ENCODE measurements around the gene PORCN. TPM values are rescaled to one million over a fixed set of nuclear protein-coding genes. Genes with fewer than 3 reads are reported as not detected.
"Not testable (repeated sequence)": the region's sequence is repeated elsewhere in the genome, so short reads cannot be mapped to it uniquely, and the experiment has no call there.

Gene PORCN
- total RNA-seq, 1 donor, result 13.6 TPM

- Histone ChIP-seq H3K9me3 (ENCODE audit: low read depth, low read length) (no peaks in the 10 kb centered on the region), H3K27me3 (ENCODE audit: insufficient read depth, low read length) (no peaks in the 10 kb centered on the region), H3K4me3 (ENCODE audit: low read length) (no peak overlapping the region), H3K4me1 (ENCODE audit: insufficient read depth, low read length) (peaks cover 9% of the 10 kb centered on the region)
Observed at GRCh38 chrX:48514126-48514806, 5.5 kb downstream of the PORCN start.

GRCh38 chrX:48514868-48515460 lies 6.2 kb downstream of the PORCN start:
- Histone ChIP-seq H3K27me3 (ENCODE audit: insufficient read depth, low read length) (no peaks in the 10 kb centered on the region), H3K9me3 (ENCODE audit: low read depth, low read length) (no peaks in the 10 kb centered on the region), H3K4me3 (ENCODE audit: low read length) (no peak overlapping the region), H3K4me1 (ENCODE audit: insufficient read depth, low read length) (peaks cover 2% of the 10 kb centered on the region)

- no peaks in the 10 kb centered on the region for H3K27me3 ChIP-seq (ENCODE audit: insufficient read depth, low read length)
Observed at GRCh38 chrX:48515842-48516241, 7.0 kb downstream of the PORCN start.

DNA sequence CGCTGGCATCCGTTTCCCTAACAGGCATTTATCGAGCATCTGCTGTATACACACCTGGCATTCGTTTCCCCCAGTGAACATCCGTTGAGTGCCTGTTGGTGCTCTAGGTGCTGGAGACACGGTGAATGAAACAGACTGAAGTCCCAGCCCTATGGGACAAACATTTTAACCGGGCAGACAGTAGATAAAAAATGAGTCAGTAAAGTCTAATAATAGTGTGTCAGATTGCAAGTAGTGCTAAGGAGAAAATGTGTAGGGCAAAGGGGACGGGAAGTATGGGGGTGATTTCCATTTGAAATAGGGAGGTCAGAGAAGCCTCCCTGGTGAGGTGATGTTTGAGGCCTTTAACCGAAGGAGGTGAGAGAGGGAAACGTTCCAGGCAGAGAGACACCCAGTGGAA lies 7.5 kb downstream of the PORCN start:
- no peaks in the 10 kb centered on the region for H3K9me3 ChIP-seq (ENCODE audit: low read depth, low read length)
- H3K4me3 ChIP-seq (ENCODE audit: low read length), result no peak overlapping the region
- H3K4me1 ChIP-seq (ENCODE audit: insufficient read depth, low read length), result peaks cover 12% of the 10 kb centered on the region
- H3K27me3 ChIP-seq (ENCODE audit: insufficient read depth, low read length), result no peaks in the 10 kb centered on the region

More at GRCh38 chrX:48515842-48516241, 7.0 kb downstream of the PORCN start:
- no peaks in the 10 kb centered on the region for H3K9me3 ChIP-seq (ENCODE audit: low read depth, low read length)
- H3K4me3 ChIP-seq (ENCODE audit: low read length), result no peak overlapping the region
- peaks cover 7% of the 10 kb centered on the region for H3K4me1 ChIP-seq (ENCODE audit: insufficient read depth, low read length)

- Histone ChIP-seq H3K4me1 (ENCODE audit: insufficient read depth, low read length) (peaks cover 13% of the 10 kb centered on the region), H3K9me3 (ENCODE audit: low read depth, low read length) (no peaks in the 10 kb centered on the region), H3K27me3 (ENCODE audit: insufficient read depth, low read length) (no peaks in the 10 kb centered on the region), H3K4me3 (ENCODE audit: low read length) (no peak overlapping the region)
Observed at GRCh38 chrX:48516987-48517386, 8.2 kb downstream of the PORCN start.

DNA sequence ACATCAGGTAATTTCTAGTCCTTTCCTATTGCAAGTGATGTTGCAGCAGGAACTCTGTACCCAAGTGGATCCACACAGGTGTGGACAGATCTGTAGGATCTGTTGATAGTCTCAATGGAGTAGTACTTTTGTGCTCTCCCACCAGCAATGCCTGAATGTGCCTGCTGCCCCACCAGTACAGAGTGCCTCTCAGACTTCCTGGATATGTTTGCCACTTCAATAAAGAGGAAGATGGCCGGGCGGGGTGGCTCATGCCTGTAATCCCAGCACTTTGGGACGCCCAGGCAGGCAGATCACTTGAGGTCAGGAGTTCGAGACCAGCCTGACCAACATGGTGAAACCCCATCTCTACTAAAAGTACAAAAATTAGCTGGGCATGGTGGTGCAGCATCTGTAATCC lies 10.7 kb downstream of the PORCN start:
- not testable (repeated sequence) for H3K9me3 ChIP-seq (ENCODE audit: low read depth, low read length); H3K27me3 ChIP-seq (ENCODE audit: insufficient read depth, low read length); H3K4me3 ChIP-seq (ENCODE audit: low read length)
- peaks cover 30% of the 10 kb centered on the region for H3K4me1 ChIP-seq (ENCODE audit: insufficient read depth, low read length)

GRCh38 chrX:48520455-48520854 lies 11.7 kb downstream of the PORCN start:
- Histone ChIP-seq H3K27me3 (ENCODE audit: insufficient read depth, low read length) (no peaks in the 10 kb centered on the region), H3K4me3 (ENCODE audit: low read length) (no peak overlapping the region), H3K4me1 (ENCODE audit: insufficient read depth, low read length) (peaks cover 30% of the 10 kb centered on the region), H3K9me3 (ENCODE audit: low read depth, low read length) (no peaks in the 10 kb centered on the region)

DNA sequence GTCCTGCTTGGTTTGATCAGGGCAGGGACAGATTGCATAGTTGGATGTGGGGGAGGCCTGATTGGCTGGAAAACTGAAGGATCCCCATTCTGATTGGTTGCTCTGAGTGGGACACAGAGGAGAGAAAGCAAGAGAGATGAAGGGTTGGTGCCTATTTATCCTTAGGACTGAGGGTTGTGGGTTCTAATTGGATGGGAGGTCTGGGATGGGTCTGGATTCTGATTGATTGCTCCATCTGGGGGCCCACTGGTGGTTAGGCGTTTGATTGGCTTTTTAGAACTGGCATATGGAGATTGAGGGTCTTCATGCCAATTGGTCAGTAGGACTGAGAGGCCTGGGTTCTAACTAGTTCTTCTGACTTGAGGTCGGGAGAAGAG lies 12.2 kb downstream of the PORCN start:
- Histone ChIP-seq H3K4me3 (ENCODE audit: low read length) (peak overlapping the region; percentile 49), H3K4me1 (ENCODE audit: insufficient read depth, low read length) (peaks cover 30% of the 10 kb centered on the region), H3K27me3 (ENCODE audit: insufficient read depth, low read length) (no peaks in the 10 kb centered on the region), H3K9me3 (ENCODE audit: low read depth, low read length) (no peaks in the 10 kb centered on the region)

DNA sequence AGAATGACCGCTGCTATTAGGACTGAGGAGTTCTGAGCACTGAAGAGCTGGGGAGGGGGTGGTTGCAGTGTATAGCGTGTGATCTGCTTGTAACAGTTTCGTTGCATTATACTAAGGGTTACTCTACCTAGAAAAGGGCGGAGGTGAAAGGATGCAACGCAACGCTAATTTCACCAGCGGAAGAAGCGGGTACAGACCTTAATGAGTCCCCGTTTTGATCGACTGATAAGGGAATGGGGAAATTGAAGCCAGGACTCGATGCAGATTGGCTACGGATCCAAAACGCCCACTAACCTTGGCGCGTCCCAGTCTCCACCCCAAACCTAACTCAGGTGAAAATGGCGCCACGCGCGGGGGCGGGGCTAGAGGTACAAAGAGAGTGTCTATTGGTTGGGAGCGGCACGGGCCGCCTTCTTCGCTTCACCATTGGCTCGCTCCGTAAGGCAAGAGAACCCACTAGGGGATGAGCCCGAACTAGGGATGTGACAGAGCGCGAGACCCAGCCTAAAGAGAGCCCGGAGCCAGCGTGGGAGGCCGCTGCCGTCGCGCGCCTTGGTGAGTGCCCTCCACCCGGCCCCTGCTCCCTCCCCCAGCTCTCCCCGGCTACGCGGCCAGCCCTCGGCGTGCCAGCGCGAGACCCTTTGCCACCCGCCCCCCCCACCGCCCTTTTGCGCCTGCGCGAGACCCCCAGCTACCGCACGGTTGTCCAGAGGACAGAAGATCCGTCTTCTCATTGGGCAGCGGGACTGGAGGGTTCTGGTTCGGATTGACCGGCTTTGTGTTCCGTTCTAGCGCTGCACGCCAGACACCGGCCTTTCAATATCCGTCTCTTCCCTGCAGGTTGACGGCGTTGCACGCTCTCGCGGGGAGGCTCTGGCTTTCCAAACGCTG lies 12.8 kb downstream of the PORCN start, which contains the start of gene EBP:
TSS of gene EBP (plus strand) at position 456 of the 891 bp plus-strand sequence. CDS start 1,964 bp downstream, outside the sequence.
- H3K27me3 ChIP-seq (ENCODE audit: insufficient read depth, low read length), result no peaks in the 10 kb centered on the region
- H3K9me3 ChIP-seq (ENCODE audit: low read depth, low read length), result no peaks in the 10 kb centered on the region
- H3K4me3 ChIP-seq (ENCODE audit: low read length), result peak within 1 kb of the TSS; percentile 49
- peaks cover 30% of the 10 kb centered on the region for H3K4me1 ChIP-seq (ENCODE audit: insufficient read depth, low read length)

- H3K27me3 ChIP-seq (ENCODE audit: insufficient read depth, low read length), result no peaks in the 10 kb centered on the region
- peak overlapping the region; percentile 49 for H3K4me3 ChIP-seq (ENCODE audit: low read length)
- H3K9me3 ChIP-seq (ENCODE audit: low read depth, low read length), result no peaks in the 10 kb centered on the region
- peaks cover 30% of the 10 kb centered on the region for H3K4me1 ChIP-seq (ENCODE audit: insufficient read depth, low read length)
Observed at GRCh38 chrX:48522291-48522690, 13.5 kb downstream of the PORCN start.

GRCh38 chrX:48523682-48524081 lies 14.9 kb downstream of the PORCN start:
- H3K4me3 ChIP-seq (ENCODE audit: low read length), result no peak overlapping the region
- no peaks in the 10 kb centered on the region for H3K27me3 ChIP-seq (ENCODE audit: insufficient read depth, low read length)
- no peaks in the 10 kb centered on the region for H3K9me3 ChIP-seq (ENCODE audit: low read depth, low read length)
- peaks cover 30% of the 10 kb centered on the region for H3K4me1 ChIP-seq (ENCODE audit: insufficient read depth, low read length)

GRCh38 chrX:48525853-48526252 lies 17.1 kb downstream of the PORCN start:
- not testable (repeated sequence) for H3K9me3 ChIP-seq (ENCODE audit: low read depth, low read length); H3K27me3 ChIP-seq (ENCODE audit: insufficient read depth, low read length); H3K4me3 ChIP-seq (ENCODE audit: low read length)
- peaks cover 23% of the 10 kb centered on the region for H3K4me1 ChIP-seq (ENCODE audit: insufficient read depth, low read length)

GRCh38 chrX:48530736-48531135 lies 21.9 kb downstream of the PORCN start:
- H3K4me1 ChIP-seq (ENCODE audit: insufficient read depth, low read length), result no peaks in the 10 kb centered on the region
- no peak overlapping the region for H3K4me3 ChIP-seq (ENCODE audit: low read length)
- no peaks in the 10 kb centered on the region for H3K27me3 ChIP-seq (ENCODE audit: insufficient read depth, low read length)
- H3K9me3 ChIP-seq (ENCODE audit: low read depth, low read length), result no peaks in the 10 kb centered on the region

DNA sequence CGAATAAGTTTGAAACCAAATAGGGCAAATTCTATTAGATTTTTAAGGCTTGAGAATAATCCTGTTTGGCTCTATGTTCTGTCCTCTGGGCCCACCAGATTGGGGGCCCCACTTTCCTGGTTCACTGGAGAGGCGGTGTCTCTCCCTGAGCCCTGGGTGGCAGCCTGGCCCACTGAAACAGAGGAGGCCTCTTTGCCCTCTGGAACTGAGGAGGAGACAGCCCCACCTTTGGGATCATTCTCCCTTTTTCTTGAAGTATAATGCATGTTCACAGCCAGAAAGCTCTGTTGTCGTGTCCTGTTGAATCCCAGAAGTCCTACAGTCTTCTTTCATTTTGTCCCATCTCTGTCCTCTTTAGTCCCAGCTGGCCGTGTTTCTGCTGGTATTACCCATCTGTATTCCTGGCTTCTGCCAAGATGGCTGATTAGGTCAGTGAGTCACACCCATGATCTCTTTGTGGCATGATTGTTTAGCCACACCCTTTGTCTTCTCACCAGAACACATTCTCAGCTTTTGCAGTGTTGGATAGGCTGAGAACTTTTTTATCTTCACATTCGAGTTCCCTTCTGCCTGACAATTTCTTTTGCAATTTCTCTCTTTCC lies 22.7 kb downstream of the PORCN start:
- H3K4me1 ChIP-seq (ENCODE audit: insufficient read depth, low read length), result no peaks in the 10 kb centered on the region
- H3K4me3 ChIP-seq (ENCODE audit: low read length), result no peak overlapping the region
- H3K27me3 ChIP-seq (ENCODE audit: insufficient read depth, low read length), result no peaks in the 10 kb centered on the region
- no peaks in the 10 kb centered on the region for H3K9me3 ChIP-seq (ENCODE audit: low read depth, low read length)

GRCh38 chrX:48532161-48532560 lies 23.4 kb downstream of the PORCN start:
- Histone ChIP-seq H3K27me3 (ENCODE audit: insufficient read depth, low read length) (no peaks in the 10 kb centered on the region), H3K4me1 (ENCODE audit: insufficient read depth, low read length) (no peaks in the 10 kb centered on the region), H3K9me3 (ENCODE audit: low read depth, low read length) (no peaks in the 10 kb centered on the region), H3K4me3 (ENCODE audit: low read length) (no peak overlapping the region)

Measured in mononuclear cell (primary cell).